Bronchial epithelial cell (primary cell): Measurements from ENCODE around the gene PTPRN2. TPM values are rescaled to one million over a fixed set of nuclear protein-coding genes. Genes with fewer than 3 reads are reported as not detected.

Source experiments
- DNase-seq: peaks from one replicate; pipeline ENCODE4 v3.0.0-alpha.2; 2010; ENCODE audit warnings: low read depth
- FAIRE-seq: peaks from 2 replicates; lab custom pipeline; 2011; peaks lifted over from hg19 to GRCh38; lab: Jason Lieb, UNC
- H3K27me3 ChIP-seq: 2 replicates; pipeline ENCODE4 v1.5.1; 2011; ENCODE audit warnings: low read length; ENCODE audit not compliant: control insufficient read depth, insufficient read depth
- H3K36me3 ChIP-seq: 2 replicates; pipeline ENCODE4 v1.5.1; 2011; ENCODE audit warnings: low read length; ENCODE audit not compliant: control insufficient read depth, insufficient read depth
- H3K4me3 ChIP-seq: 2 replicates; pipeline ENCODE4 v1.5.1; 2011; ENCODE audit warnings: mild to moderate bottlenecking, low read depth, low read length, control low read depth
- CTCF ChIP-seq: IDR thresholded peaks from 2 replicates; pipeline ENCODE4 v1.5.1; 2011; ENCODE audit warnings: mild to moderate bottlenecking, moderate library complexity, low read length, control low read depth, inconsistent platforms; ENCODE audit not compliant: insufficient read depth, severe bottlenecking
- total RNA-seq: library from RNA; depleted of rRNA; stranded (reverse); fragments of >200 nt; gene quantifications from 2 replicates; pipeline ENCODE4 v1.2.1, GENCODE V29; 2014

PTPRN2 gene
- total RNA-seq, 1 donor from 2014 or later, result 1.1 TPM

- no peak for FAIRE-seq
- Histone ChIP-seq H3K27me3 (no peaks in the 10 kb centered on the region), H3K4me3 (no peak overlapping the region), H3K36me3 (no peaks in the 10 kb centered on the region)
- TF ChIP-seq CTCF, result no peak
- DNase-seq, result no peak
Measured at GRCh38 chr7:157656195-157656769, 931.3 kb downstream of the PTPRN2 start.

- no peaks in the 10 kb centered on the region for H3K36me3 ChIP-seq
- DNase-seq (no peak), FAIRE-seq (no peak)
- no peak for TF ChIP-seq CTCF
- no peak overlapping the region for H3K4me3 ChIP-seq
- no peaks in the 10 kb centered on the region for H3K27me3 ChIP-seq
Measured at GRCh38 chr7:157654350-157654749, 933.3 kb downstream of the PTPRN2 start.

GRCh38 chr7:157653827-157654207, 933.8 kb downstream of the PTPRN2 start:
- Histone ChIP-seq H3K4me3 (no peak overlapping the region), H3K27me3 (no peaks in the 10 kb centered on the region), H3K36me3 (no peaks in the 10 kb centered on the region)
- TF ChIP-seq CTCF, result no peak
- FAIRE-seq (no peak), DNase-seq (no peak)

- no peak for TF ChIP-seq CTCF
- Histone ChIP-seq H3K36me3 (no peaks in the 10 kb centered on the region), H3K4me3 (no peak overlapping the region), H3K27me3 (no peaks in the 10 kb centered on the region)
- no peak for FAIRE-seq
- DNase-seq, result no peak
Measured at GRCh38 chr7:157652954-157653826, 934.4 kb downstream of the PTPRN2 start.

GRCh38 chr7:157652161-157652953, 935.3 kb downstream of the PTPRN2 start:
- FAIRE-seq (no peak), DNase-seq (no peak)
- Histone ChIP-seq H3K4me3 (no peak overlapping the region), H3K36me3 (no peaks in the 10 kb centered on the region), H3K27me3 (no peaks in the 10 kb centered on the region)
- no peak for TF ChIP-seq CTCF
